Gastrocnemius medialis (tissue), 4 donors: ENCODE measurements around the gene SUGCT.

Experiments used
- CTCF ChIP-seq, 5 experiments: fragments of 450-650 bp in 3 of 5; fragments of 200-600 bp in 2 of 5; sonication (generic) in 2 of 5; IDR thresholded peaks in 4 of 5; conservative IDR thresholded peaks in 1 of 5; 1 replicate in 4 of 5; 2 replicates in 1 of 5; pipeline ENCODE4 v1.5.1; 2016 to 2019; ENCODE audit warnings: antibody characterized with exemption in 5 of 5, mild to moderate bottlenecking in 3 of 5, moderate library complexity in 3 of 5
- POLR2A ChIP-seq, 2 donors: fragments of 450-650 bp; IDR thresholded peaks; one replicate each; pipeline ENCODE4 v1.6.1; 2017; ENCODE audit warnings: antibody characterized with exemption in 2 of 2, mild to moderate bottlenecking in 2 of 2, moderate library complexity in 2 of 2

GRCh38 chr7:40870108-40870507 is 735.3 kb downstream of the SUGCT start:
- no peak for TF ChIP-seq CTCF (IDR thresholded peaks at IDR 0.05 in 4 of 5, conservative IDR thresholded peaks at IDR 0.05 in 1 of 5)
- no peak for TF ChIP-seq POLR2A (IDR thresholded peaks at IDR 0.05)
